ENCODE data around the gene ANKZF1. TPM values are rescaled to one million over a fixed set of nuclear protein-coding genes. Genes with fewer than 3 reads are reported as not detected.

ANKZF1 gene, protein sequence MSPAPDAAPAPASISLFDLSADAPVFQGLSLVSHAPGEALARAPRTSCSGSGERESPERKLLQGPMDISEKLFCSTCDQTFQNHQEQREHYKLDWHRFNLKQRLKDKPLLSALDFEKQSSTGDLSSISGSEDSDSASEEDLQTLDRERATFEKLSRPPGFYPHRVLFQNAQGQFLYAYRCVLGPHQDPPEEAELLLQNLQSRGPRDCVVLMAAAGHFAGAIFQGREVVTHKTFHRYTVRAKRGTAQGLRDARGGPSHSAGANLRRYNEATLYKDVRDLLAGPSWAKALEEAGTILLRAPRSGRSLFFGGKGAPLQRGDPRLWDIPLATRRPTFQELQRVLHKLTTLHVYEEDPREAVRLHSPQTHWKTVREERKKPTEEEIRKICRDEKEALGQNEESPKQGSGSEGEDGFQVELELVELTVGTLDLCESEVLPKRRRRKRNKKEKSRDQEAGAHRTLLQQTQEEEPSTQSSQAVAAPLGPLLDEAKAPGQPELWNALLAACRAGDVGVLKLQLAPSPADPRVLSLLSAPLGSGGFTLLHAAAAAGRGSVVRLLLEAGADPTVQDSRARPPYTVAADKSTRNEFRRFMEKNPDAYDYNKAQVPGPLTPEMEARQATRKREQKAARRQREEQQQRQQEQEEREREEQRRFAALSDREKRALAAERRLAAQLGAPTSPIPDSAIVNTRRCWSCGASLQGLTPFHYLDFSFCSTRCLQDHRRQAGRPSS
- total RNA-seq (2013; cell fraction: nucleolus; rRNA removed), result 438 and 460 TPM in 2 replicates
- 34.2 and 40.6 TPM in 2 replicates for total RNA-seq (2014; rRNA removed)
- total RNA-seq (2014; rRNA removed; fragmentation: Illumina TruSeq; extraction: Trizol), result 20.3 TPM in 2 replicates
- total RNA-seq (2021), result 35.3 and 39.2 TPM in 2 replicates
- 34.5 TPM for polyA plus RNA-seq (2011; ENCODE audit: low read depth)
- 102 and 104 TPM in 2 replicates for polyA plus RNA-seq (2011; rRNA removed)
- polyA plus RNA-seq (2011; cell fraction: cytosol; rRNA removed), result 59.3 and 61.2 TPM in 2 replicates
- 590 and 828 TPM in 2 replicates for polyA plus RNA-seq (2011; cell fraction: nucleus; rRNA removed)
- 59.1 and 92.4 TPM in 2 replicates for polyA plus RNA-seq (2012)
- 17.8 and 23.6 TPM in 2 replicates for polyA plus RNA-seq (2014; fragmentation: Illumina TruSeq; extraction: Trizol)
- 1 to 10 TPM; 3.1 to 5.0 TPM for polyA plus RNA-seq (2014; fragmentation: Nextera tagmentation; extraction: Ambion mirVana)
- 48.1 and 49.5 TPM in 2 replicates for polyA plus RNA-seq (2014; rRNA removed)
- polyA plus RNA-seq (2016; fragmentation: Nextera tagmentation; extraction: Ambion mirVana), result 10 to 100 TPM; 35.8 to 36.6 TPM
- 65.4 and 72.9 TPM in 2 replicates for polyA minus RNA-seq (2011; rRNA and poly(A)+ RNA removed)
- polyA minus RNA-seq (2011; cell fraction: cytosol; rRNA and poly(A)+ RNA removed), result 22.0 and 24.3 TPM in 2 replicates
- 177 and 185 TPM in 2 replicates for polyA minus RNA-seq (2011; cell fraction: nucleus; rRNA and poly(A)+ RNA removed)
- percentile 93 among the genes with signal in this experiment for Bru-seq, nascent RNA
- BruChase-seq, experiment 1, labeled RNA remaining after a 6-hour chase, result percentile 94 among the genes with signal in this experiment
- percentile 94 among the genes with signal in this experiment for BruChase-seq, experiment 2, labeled RNA remaining after a 2-hour chase
- long read RNA-seq, experiment 1, transcript ANKZF1-201 (14 exons, 2,579 nt), result major isoform, 10 of 21 reads
- long read RNA-seq, experiment 1, partial matches to known transcripts, result 6 of 21 reads
- long read RNA-seq, experiment 1, other reads (novel, unspliced or antisense), result 4 of 21 reads
- long read RNA-seq, experiment 2, transcript ANKZF1-201 (14 exons, 2,579 nt), result major isoform, 20 of 51 reads
- long read RNA-seq, experiment 2, partial matches to known transcripts, result 9 of 51 reads
- long read RNA-seq, experiment 2, other reads (novel, unspliced or antisense), result 18 of 51 reads

DNA sequence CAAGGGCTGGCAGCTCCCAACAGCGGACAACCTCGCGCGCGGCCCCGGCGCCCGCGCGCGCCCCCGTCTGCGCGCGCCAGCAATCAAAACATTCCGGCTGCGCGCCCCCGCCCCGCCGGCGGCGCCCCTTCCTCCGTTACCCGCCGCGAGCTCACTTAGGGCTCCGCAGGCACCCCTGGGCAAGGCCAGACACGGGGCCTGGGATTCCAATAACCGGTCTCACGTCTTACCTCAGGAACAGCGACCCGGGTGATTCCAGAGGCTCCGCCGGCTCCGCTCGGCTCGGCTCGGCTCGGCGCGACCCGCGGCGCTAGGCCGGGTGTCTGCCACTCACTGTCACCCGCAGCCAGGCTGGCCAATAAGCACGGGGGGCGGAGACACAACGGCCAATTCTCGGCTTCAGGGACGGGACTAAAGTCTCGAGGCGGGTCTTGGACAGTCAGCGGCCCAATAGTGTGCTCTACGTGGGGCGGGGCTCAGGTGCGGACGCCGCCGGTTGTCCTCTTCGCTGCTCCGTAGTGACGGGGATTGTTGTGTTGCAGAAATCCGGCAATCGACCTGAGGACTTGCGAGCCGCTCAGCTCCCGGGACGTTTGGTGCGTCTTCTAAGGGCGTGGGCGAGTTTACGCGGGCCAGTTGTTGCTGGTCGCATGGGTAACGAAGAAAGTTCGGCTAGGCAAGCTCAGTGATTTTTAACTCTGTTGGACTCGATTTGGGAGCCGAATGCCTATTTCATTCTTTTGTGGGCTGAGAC lies at the start of gene ANKZF1, which contains the start of gene ATG9A:
Gene ANKZF1 (plus strand): TSS at position 502 of the 754 bp plus-strand sequence. CDS start 452 bp downstream, outside the sequence.
Gene ATG9A (minus strand): TSS at position 332 of the 754 bp plus-strand sequence. CDS start 1,612 bp downstream, outside the sequence.
- peak; percentile 97 for FAIRE-seq
- H2AFZ ChIP-seq (ENCODE audit: control insufficient read depth, low read depth, low read length), result peak within 1 kb of the TSS; percentile 98
- RAD21 ChIA-PET (ENCODE audit: unreplicated experiment), result interaction anchor here (0.5 to 2.6 kb wide), 12 partner anchors 11 to 70 kb away, joined by 3 to 14 read pairs (median 5); partner anchors contain the start of genes ABCB6, GLB1L, STK16 and TUBA4A
- TF ChIP-seq NBN (IDR thresholded peaks at IDR 0.05) (peak; percentile 67), POLR2AphosphoS5 (IDR thresholded peaks at IDR 0.05; ENCODE audit: low read length) (peak; percentile 90), TARDBP (IDR thresholded peaks at IDR 0.05; ENCODE audit: borderline replicate concordance) (peak; percentile 46; the same call in 1 of the 2 replicates), JUNB (IDR thresholded peaks at IDR 0.05) (no peak), TCF3 (IDR thresholded peaks at IDR 0.05; ENCODE audit: borderline replicate concordance, insufficient read depth, low read depth, low read length) (no peak), MEF2B (IDR thresholded peaks at IDR 0.05; ENCODE audit: partially characterized antibody, poor library complexity, severe bottlenecking) (peak; percentile 12), CREB1 (IDR thresholded peaks at IDR 0.05; ENCODE audit: low read depth) (peak; percentile 96), HCFC1 (IDR thresholded peaks at IDR 0.05; ENCODE audit: low read length) (peak; percentile 40; the same call in 1 of the 2 replicates), CHD2 (IDR thresholded peaks at IDR 0.05; ENCODE audit: borderline replicate concordance, low read depth, low read length) (peak; percentile 96), TBL1XR1 (IDR thresholded peaks at IDR 0.05; ENCODE audit: low read depth, low read length) (no peak), ZZZ3 (IDR thresholded peaks at IDR 0.05; ENCODE audit: control insufficient read depth, insufficient read length, low read depth) (no peak), IKZF1 (conservative IDR thresholded peaks at IDR 0.05) (peak; percentile 63), RAD51 (IDR thresholded peaks at IDR 0.05) (no peak), KLF5 (IDR thresholded peaks at IDR 0.05; ENCODE audit: partially characterized antibody) (peak; percentile 51)
- TF ChIP-seq, protein P1, sequence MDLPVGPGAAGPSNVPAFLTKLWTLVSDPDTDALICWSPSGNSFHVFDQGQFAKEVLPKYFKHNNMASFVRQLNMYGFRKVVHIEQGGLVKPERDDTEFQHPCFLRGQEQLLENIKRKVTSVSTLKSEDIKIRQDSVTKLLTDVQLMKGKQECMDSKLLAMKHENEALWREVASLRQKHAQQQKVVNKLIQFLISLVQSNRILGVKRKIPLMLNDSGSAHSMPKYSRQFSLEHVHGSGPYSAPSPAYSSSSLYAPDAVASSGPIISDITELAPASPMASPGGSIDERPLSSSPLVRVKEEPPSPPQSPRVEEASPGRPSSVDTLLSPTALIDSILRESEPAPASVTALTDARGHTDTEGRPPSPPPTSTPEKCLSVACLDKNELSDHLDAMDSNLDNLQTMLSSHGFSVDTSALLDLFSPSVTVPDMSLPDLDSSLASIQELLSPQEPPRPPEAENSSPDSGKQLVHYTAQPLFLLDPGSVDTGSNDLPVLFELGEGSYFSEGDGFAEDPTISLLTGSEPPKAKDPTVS (IDR thresholded peaks at IDR 0.05; ENCODE audit: low read depth, low read length), result no peak

More for the DNA sequence above, at the start of gene ANKZF1, which contains the start of gene ATG9A:
- DNase-seq (ENCODE audit: low read depth, low spot score) (peak; percentile 94), ATAC-seq (peak; percentile 99)
- peaks cover 15% of the 10 kb centered on the region for H3K4me1 ChIP-seq (ENCODE audit: control insufficient read depth, insufficient read depth, low read length)
- ChIA-PET POLR2A (interaction anchor here (0.6 to 3.5 kb wide), 14 partner anchors 9 to 344 kb away, joined by 3 to 45 read pairs (median 6); partner anchors contain the start of genes ABCB6, CNPPD1, DNAJB2 and DNPEP), SMC1A (ENCODE audit: uncharacterized antibody, unreplicated experiment) (interaction anchor here (0.9 to 2.7 kb wide), 9 partner anchors 9 to 70 kb away, joined by 3 to 22 read pairs (median 7); partner anchors contain the start of genes ABCB6, CNPPD1, GLB1L and STK16), CTCF (interaction anchor here (0.7 to 2.8 kb wide), 13 partner anchors 8 to 900 kb away, joined by 3 to 16 read pairs (median 5); partner anchors contain the start of genes GLB1L, STK16, WNT10A and ZFAND2B)
- BruUV-seq (replicated peaks), result no TSS peak
- H3K9me3 ChIP-seq (replicated peaks; ENCODE audit: control insufficient read depth, insufficient read depth, low read length), result no peaks in the 10 kb centered on the region
- intact Hi-C loops (cut with micrococcal nuclease; ENCODE audit: unreplicated experiment), result loop anchor here (1.0 to 2.0 kb wide), 2 partner anchors 23 to 50 kb away; partner anchors contain the start of genes DNAJB2, TUBA4A and TUBA4B
- peaks cover 7 to 28% of the 10 kb centered on the region in 2 experiments for H3K36me3 ChIP-seq (ENCODE audit: control insufficient read depth in 2 of 2, insufficient read depth in 2 of 2, low read length in 1 of 2)
- peak within 1 kb of the TSS; percentile 87 for H3K27ac ChIP-seq (ENCODE audit: control insufficient read depth, insufficient read depth)
- H3K4me3 ChIP-seq, result peak within 1 kb of the TSS; percentile 97
- H3K79me2 ChIP-seq (ENCODE audit: control insufficient read depth, insufficient read depth, low read length), result peaks cover 44% of the 10 kb centered on the region
- no peaks in the 10 kb centered on the region for H4K20me1 ChIP-seq (ENCODE audit: control insufficient read depth, insufficient read depth)
- H3K27me3 ChIP-seq (replicated peaks in 1 of 2; ENCODE audit: control insufficient read depth in 2 of 2, insufficient read depth in 2 of 2, low read length in 1 of 2), result no peaks in the 10 kb centered on the region
- in situ Hi-C loops (cut with MboI), result no loop called here
- peak within 1 kb of the TSS; percentile 74 for H3K4me2 ChIP-seq (ENCODE audit: control insufficient read depth, insufficient read depth)
- 1% methylated on average over 80 of the region's 80 CpGs for WGBS (ENCODE audit: insufficient coverage, insufficient replicate concordance, low lambda C conversion rate, missing lambda C conversion rate)
- peak within 1 kb of the TSS; percentile 92 for H3K9ac ChIP-seq (ENCODE audit: control insufficient read depth, insufficient read depth, low read length)
